H1 (cell line): ENCODE results near the gene LGALSL. TPM values are rescaled to one million over a fixed set of nuclear protein-coding genes. Genes with fewer than 3 reads are reported as not detected.

Experiments
- CTCF ChIA-PET: fragments of 300-600 bp; sonication (Branson Sonifier 250); formaldehyde crosslinking; loops from one replicate; lab custom pipeline; 2021; ENCODE audit not compliant: partially characterized antibody; lab: Charles Lee
- POLR2A ChIA-PET: fragments of 300-600 bp; sonication (Branson Sonifier 250); formaldehyde crosslinking; loops from one replicate; lab custom pipeline; 2021; ENCODE audit warnings: inconsistent platforms; ENCODE audit not compliant: partially characterized antibody; lab: Charles Lee
- DNase-seq, 2 experiments: peaks; one replicate each; pipeline versions ENCODE4 v3.0.0 to v3.0.0-alpha.2; 2010 to 2022; ENCODE audit warnings: low spot score in 2 of 2, low read depth in 1 of 2, mixed read lengths in 1 of 2
- FAIRE-seq: peaks from 2 replicates; lab custom pipeline; 2011; peaks lifted over from hg19 to GRCh38; lab: Jason Lieb, UNC
- H2AFZ ChIP-seq: 2 replicates; pipeline ENCODE4 v1.8.1; 2012; ENCODE audit warnings: low read length, inconsistent platforms
- H2AK5ac ChIP-seq: 2 replicates; pipeline ENCODE4 v1.6.1; 2013; ENCODE audit warnings: low read depth, low read length
- H2BK120ac ChIP-seq: replicated peaks from 2 replicates; pipeline ENCODE3; 2013; ENCODE audit warnings: low read depth, low read length, inconsistent platforms
- H2BK12ac ChIP-seq: 2 replicates; pipeline ENCODE4 v1.6.1; 2013; ENCODE audit warnings: low read depth, low read length
- H2BK15ac ChIP-seq: 2 replicates; pipeline ENCODE4 v1.6.1; 2013; ENCODE audit warnings: low read length
- H2BK20ac ChIP-seq: 2 replicates; pipeline ENCODE4 v1.6.1; 2013; ENCODE audit warnings: low read length
- H2BK5ac ChIP-seq: 2 replicates; pipeline ENCODE4 v1.6.1; 2013; ENCODE audit warnings: low read depth, low read length
- H3K14ac ChIP-seq: 2 replicates; pipeline ENCODE4 v1.6.1; 2013; ENCODE audit warnings: inconsistent platforms; ENCODE audit not compliant: insufficient read length
- H3K18ac ChIP-seq: 2 replicates; pipeline ENCODE4 v1.6.1; 2013; ENCODE audit warnings: low read length; ENCODE audit errors: extremely low read depth
- H3K23ac ChIP-seq: 2 replicates; pipeline ENCODE4 v1.6.1; 2013; ENCODE audit warnings: inconsistent platforms; ENCODE audit not compliant: insufficient read length
- H3K23me2 ChIP-seq: 2 replicates; pipeline ENCODE4 v1.6.1; 2013; ENCODE audit warnings: low read depth, low read length
- H3K27ac ChIP-seq: 2 replicates; pipeline ENCODE4 v1.6.1; 2011; ENCODE audit warnings: low read depth, low read length, inconsistent platforms
- H3K27me3 ChIP-seq, 4 experiments: replicated peaks in 1 of 4; 1 replicate in 1 of 4; 2 replicates in 3 of 4; pipeline versions ENCODE4 v1.6.1 to v1.8.1; 2011 to 2013; ENCODE audit warnings: low read length in 3 of 4, mild to moderate bottlenecking in 3 of 4, inconsistent platforms in 2 of 4, mixed read lengths in 2 of 4, moderate library complexity in 1 of 4; ENCODE audit not compliant: control insufficient read depth in 3 of 4, insufficient read depth in 3 of 4; ENCODE audit errors: extremely low read depth in 1 of 4
- H3K36me3 ChIP-seq, 4 experiments: 2 replicates each; pipeline versions ENCODE4 v1.6.1 to v1.8.1; 2011 to 2013; ENCODE audit warnings: mild to moderate bottlenecking in 4 of 4, low read length in 3 of 4, moderate library complexity in 2 of 4, control low read depth in 1 of 4, inconsistent platforms in 1 of 4; ENCODE audit not compliant: insufficient read depth in 4 of 4, control insufficient read depth in 2 of 4
- H3K4ac ChIP-seq: replicated peaks from 2 replicates; pipeline ENCODE3; 2013; ENCODE audit warnings: low read length, low read depth, mixed read lengths, inconsistent platforms; ENCODE audit not compliant: insufficient read length
- H3K4me1 ChIP-seq, 4 experiments: replicated peaks in 1 of 4; 1 replicate in 1 of 4; 2 replicates in 3 of 4; pipeline versions ENCODE4 v1.6.1 to v1.8.1; 2011 to 2013; ENCODE audit warnings: low read length in 3 of 4, inconsistent platforms in 2 of 4, mixed read lengths in 1 of 4; ENCODE audit not compliant: insufficient read depth in 4 of 4, control insufficient read depth in 3 of 4
- H3K4me2 ChIP-seq, 2 experiments: 2 replicates each; pipeline versions ENCODE4 v1.6.1 to v1.8.1; 2011 to 2013; ENCODE audit warnings: low read depth in 2 of 2, low read length in 2 of 2, control low read depth in 1 of 2, inconsistent platforms in 1 of 2, mild to moderate bottlenecking in 1 of 2; ENCODE audit not compliant: insufficient read depth in 1 of 2
- H3K4me3 ChIP-seq, 4 experiments: fragments of 200-600, 300-600 bp in 1 of 4; sonication (generic), shearing (Covaris generic), sonication (Bioruptor Twin) in 1 of 4; 2 replicates each; pipeline versions ENCODE4 v1.5.1 to v1.8.1; 2011 to 2016; ENCODE audit warnings: low read length in 4 of 4, low read depth in 3 of 4, control low read depth in 2 of 4, inconsistent platforms in 2 of 4, mild to moderate bottlenecking in 2 of 4, mixed read lengths in 1 of 4, moderate library complexity in 1 of 4; ENCODE audit not compliant: insufficient read depth in 2 of 4; ENCODE audit errors: extremely low read depth in 1 of 4
- H3K56ac ChIP-seq: replicated peaks from 2 replicates; pipeline ENCODE3; 2013; ENCODE audit warnings: low read depth, mild to moderate bottlenecking, mixed read lengths, low read length, inconsistent platforms; ENCODE audit not compliant: insufficient read length
- H3K79me1 ChIP-seq: 2 replicates; pipeline ENCODE4 v1.6.1; 2013; ENCODE audit warnings: low read depth, low read length, control low read depth
- H3K79me2 ChIP-seq, 2 experiments: 2 replicates each; pipeline versions ENCODE4 v1.6.1 to v1.8.1; 2012 to 2013; ENCODE audit warnings: low read length in 2 of 2, mild to moderate bottlenecking in 2 of 2, inconsistent platforms in 1 of 2; ENCODE audit not compliant: insufficient read depth in 2 of 2, control insufficient read depth in 1 of 2
- H3K9ac ChIP-seq, 4 experiments: replicated peaks in 1 of 4; 1 replicate in 1 of 4; 2 replicates in 3 of 4; pipeline versions ENCODE4 v1.6.1 to v1.8.1; 2011 to 2013; ENCODE audit warnings: low read depth in 3 of 4, low read length in 3 of 4, control low read depth in 2 of 4, mild to moderate bottlenecking in 2 of 4, moderate library complexity in 2 of 4, inconsistent platforms in 1 of 4; ENCODE audit errors: extremely low read depth in 1 of 4
- H3K9me3 ChIP-seq, 2 experiments: 2 replicates each; pipeline versions ENCODE4 v1.6.1 to v1.8.1; 2012 to 2013; ENCODE audit warnings: mild to moderate bottlenecking in 2 of 2, moderate library complexity in 2 of 2, control low read depth in 1 of 2, inconsistent platforms in 1 of 2, low read depth in 1 of 2, low read length in 1 of 2, mixed read lengths in 1 of 2; ENCODE audit not compliant: insufficient read depth in 2 of 2
- H4K20me1 ChIP-seq, 2 experiments: replicated peaks in 1 of 2; 2 replicates each; pipeline versions ENCODE3 to v1.8.1; 2011 to 2013; ENCODE audit warnings: inconsistent platforms in 2 of 2, low read length in 2 of 2, mild to moderate bottlenecking in 1 of 2; ENCODE audit not compliant: insufficient read depth in 2 of 2, control insufficient read depth in 1 of 2
- H4K5ac ChIP-seq: 2 replicates; pipeline ENCODE4 v1.6.1; 2013; ENCODE audit warnings: low read length, low read depth, mixed read lengths, inconsistent platforms; ENCODE audit not compliant: insufficient read length
- H4K8ac ChIP-seq: 2 replicates; pipeline ENCODE4 v1.8.0; 2013; ENCODE audit warnings: mild to moderate bottlenecking, moderate library complexity, low read length, inconsistent platforms; ENCODE audit not compliant: insufficient read depth; ENCODE audit errors: extremely low read depth
- H4K91ac ChIP-seq: replicated peaks from 2 replicates; pipeline ENCODE3; 2013; ENCODE audit warnings: low read length, mixed read lengths, inconsistent platforms; ENCODE audit not compliant: insufficient read length
- MAFK ChIP-seq: IDR thresholded peaks from 2 replicates; pipeline ENCODE4 v1.6.1; 2012; ENCODE audit warnings: low read depth, mild to moderate bottlenecking, improper control_type of control experiment, low read length
- POLR2AphosphoS5 ChIP-seq: IDR thresholded peaks from 2 replicates; pipeline ENCODE4 v1.6.1; 2011; ENCODE audit warnings: low read depth, low read length
- RBBP5 ChIP-seq: IDR thresholded peaks from 2 replicates; pipeline ENCODE4 v1.7.1; 2012; ENCODE audit warnings: low read depth, mild to moderate bottlenecking, inconsistent platforms, low read length, moderate library complexity, borderline replicate concordance
- TAF7 ChIP-seq: optimal IDR thresholded peaks from 2 replicates; pipeline ENCODE3; 2011; ENCODE audit warnings: low read depth, mild to moderate bottlenecking, inconsistent platforms, low read length, moderate library complexity, borderline replicate concordance
- WGBS, 2 experiments: shearing (Covaris generic) in 1 of 2; methylation state at CpG; one replicate each; pipeline versions ENCODE4 v1.1.6 to v1.1.7; 2013 to 2015; ENCODE audit warnings: low lambda C conversion rate in 2 of 2, mixed read lengths in 2 of 2, inconsistent platforms in 1 of 2, low coverage in 1 of 2, missing lambda C conversion rate in 1 of 2; ENCODE audit not compliant: insufficient replicate concordance in 2 of 2, insufficient coverage in 1 of 2, insufficient read length in 1 of 2; ENCODE audit errors: extremely low coverage in 1 of 2, missing lambda C conversion rate in 1 of 2; 5-methylcytosine and 5-hydroxymethylcytosine counted together
- polyA plus RNA-seq, 7 experiments: library from polyadenylated mRNA; depleted of rRNA in 3 of 7; stranded (reverse) in 5 of 7; unstranded in 2 of 7; fragments of >200 nt in 5 of 7; fragments of 200-250 nt in 2 of 7; gene quantifications; 1 replicate in 5 of 7; 2 replicates in 1 of 7; 4 replicates in 1 of 7; pipeline versions ENCODE4 v1.2.1 to v1.2.3, GENCODE V29; 2011 to 2013; ENCODE audit warnings: missing spikeins in 2 of 7, mixed read lengths in 2 of 7
- total RNA-seq: library from RNA; stranded (reverse); fragmentation: NEBNext Ultra II Directional; extraction: Animal tissue kit (Norgen Biotek cat#: 25700); gene quantifications from 2 replicates; pipeline ENCODE4 v1.2.1, GENCODE V29; 2021

LGALSL gene
- total and polyA plus RNA-seq, 2 of the 8 experiments (the other 6 are each of a cell fraction or from before 2014, with no cell fraction given): 13.6 to 32.3 TPM

DNA sequence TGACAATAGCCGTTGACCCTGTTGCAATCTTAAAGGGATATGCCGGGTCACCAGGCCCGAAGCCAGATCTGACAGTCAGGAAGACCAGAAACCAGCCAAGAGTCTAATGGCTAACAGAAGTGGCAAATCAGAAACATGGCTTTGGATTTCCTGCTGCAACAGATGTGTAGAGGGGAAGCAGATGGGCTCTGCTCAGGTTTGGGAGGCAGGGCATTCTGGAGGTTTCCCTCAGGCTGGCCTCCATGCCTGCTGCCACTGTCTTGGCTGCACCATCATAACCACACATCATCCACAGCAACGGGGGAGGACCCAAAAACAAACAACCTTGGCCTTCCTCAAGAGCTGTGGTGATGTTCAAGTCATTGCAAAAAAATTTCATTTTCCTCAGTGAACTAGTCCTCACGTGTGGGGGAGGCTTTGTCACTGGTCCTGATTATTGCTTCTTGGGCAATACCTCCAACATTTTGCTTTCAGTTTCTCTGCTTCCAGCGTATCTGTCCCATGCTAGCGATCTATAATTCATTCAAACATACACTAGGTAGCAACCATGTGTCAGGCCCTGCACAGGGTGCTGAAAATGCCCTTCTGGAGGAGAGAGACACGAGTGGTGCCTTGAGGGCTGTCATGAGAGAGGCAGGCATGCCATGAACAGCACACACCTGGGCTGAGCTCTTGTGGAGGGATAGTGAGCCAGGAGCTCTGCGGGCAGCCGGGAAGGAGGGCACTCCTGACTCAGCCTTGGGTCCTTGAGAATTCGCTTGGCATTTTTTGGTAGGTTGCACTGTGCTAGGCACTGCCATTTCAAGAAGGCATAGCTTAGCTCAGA lies 48.2 kb upstream of the LGALSL start:
- H3K4ac ChIP-seq: no peak overlapping the region
- peaks cover 0 to 2% of the 10 kb centered on the region in 2 experiments for H4K20me1 ChIP-seq
- no peak overlapping the region for H4K5ac ChIP-seq
- H2BK15ac ChIP-seq: peak overlapping the region; percentile 89; the same call in 1 of the 2 replicates
- no peak overlapping the region for H2BK120ac ChIP-seq
- H3K4me2 ChIP-seq: no peak overlapping the region
- no peaks in the 10 kb centered on the region for H3K27me3 ChIP-seq
- no peaks in the 10 kb centered on the region for H3K9me3 ChIP-seq
- no peak overlapping the region for H3K4me3 ChIP-seq
- ChIA-PET POLR2A (interaction anchor here (0.9 to 1.4 kb wide), 2 partner anchors 16 to 47 kb away, joined by 3 to 4 read pairs; no protein-coding TSS in a partner anchor), CTCF (interaction anchor here (0.7 to 2.2 kb wide), 6 partner anchors 9 to 341 kb away, joined by 3 to 10 read pairs (median 4); no protein-coding TSS in a partner anchor)
- H3K18ac ChIP-seq: no peak overlapping the region
- WGBS, 2 experiments: 87% methylated on average over 11 of the region's 11 CpGs; no CpG with 5 or more reads in 1 of the 2 experiments
- H2BK12ac ChIP-seq: peak overlapping the region; percentile 69; the same call in 1 of the 2 replicates
- H3K79me2 ChIP-seq: no peaks in the 10 kb centered on the region
- H3K14ac ChIP-seq: no peak overlapping the region
- no peak overlapping the region for H3K23ac ChIP-seq
- 0 out of 2 replicates have a peak overlapping the region, but pooled peaks have one; percentile 26 for H2BK20ac ChIP-seq
- no peak overlapping the region for H2AFZ ChIP-seq
- H3K56ac ChIP-seq: no peak overlapping the region
- DNase-seq (no peak), FAIRE-seq (no peak)
- H3K27ac ChIP-seq: no peak overlapping the region
- no peaks in the 10 kb centered on the region for H3K79me1 ChIP-seq
- peaks cover 13 to 30% (median 21%) of the 10 kb centered on the region in 4 experiments for H3K4me1 ChIP-seq
- H2AK5ac ChIP-seq: no peak overlapping the region; the same call in 1 of the 2 replicates
- no peaks in the 10 kb centered on the region for H3K36me3 ChIP-seq
- H3K9ac ChIP-seq: no peak overlapping the region
- H4K8ac ChIP-seq: no peak overlapping the region; the same call in none of the 2 replicates
- H2BK5ac ChIP-seq: peak overlapping the region; percentile 19; the same call in 1 of the 2 replicates
- H4K91ac ChIP-seq: no peak overlapping the region
- peaks cover 1% of the 10 kb centered on the region for H3K23me2 ChIP-seq
- TF ChIP-seq TAF7: no peak
- no peak for TF ChIP-seq RBBP5
- no peak for TF ChIP-seq POLR2AphosphoS5
- TF ChIP-seq MAFK: no peak
